Measurements from ENCODE around the gene PDE7B. TPM values are rescaled to one million over a fixed set of nuclear protein-coding genes. Genes with fewer than 3 reads are reported as not detected.

Gene PDE7B
- total RNA-seq, 1 donor from 2014 or later, result 0.53 TPM

DNA sequence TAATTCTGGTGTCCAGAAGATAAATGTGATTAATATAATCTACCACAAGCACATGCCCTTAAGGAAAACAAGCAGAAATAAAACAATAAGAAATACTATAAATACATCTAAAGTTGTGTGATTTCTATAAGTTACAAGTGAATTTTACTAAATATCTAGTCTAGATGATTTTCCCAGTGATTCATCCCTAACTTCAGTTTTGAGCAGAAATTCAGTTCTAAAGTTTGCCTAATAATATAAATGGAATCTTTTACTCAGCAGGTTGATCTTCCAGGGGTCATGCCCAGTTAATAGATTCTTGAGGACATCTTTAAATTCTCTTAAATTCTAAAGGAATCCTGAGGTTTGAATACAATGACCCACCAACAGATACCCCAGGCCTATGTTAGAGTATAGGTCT is 37.3 kb downstream of the PDE7B start:
- H3K4me3 ChIP-seq (ENCODE audit: low read depth, low read length), result no peak overlapping the region
- TF ChIP-seq CTCF (IDR thresholded peaks at IDR 0.05; ENCODE audit: insufficient read depth, low read length, severe bottlenecking), result no peak
- DNase-seq (ENCODE audit: low read depth) (no peak), FAIRE-seq (no peak)
- no peaks in the 10 kb centered on the region for H3K27me3 ChIP-seq (ENCODE audit: control insufficient read depth, insufficient read depth, low read length)
- no peaks in the 10 kb centered on the region for H3K36me3 ChIP-seq (ENCODE audit: control insufficient read depth, insufficient read depth, low read length)

GRCh38 chr6:135890876-135891275 is 39.4 kb downstream of the PDE7B start:
- H3K4me3 ChIP-seq (ENCODE audit: low read depth, low read length), result no peak overlapping the region
- TF ChIP-seq CTCF (IDR thresholded peaks at IDR 0.05; ENCODE audit: insufficient read depth, low read length, severe bottlenecking), result no peak
- H3K36me3 ChIP-seq (ENCODE audit: control insufficient read depth, insufficient read depth, low read length), result no peaks in the 10 kb centered on the region
- FAIRE-seq (no peak), DNase-seq (ENCODE audit: low read depth) (no peak)
- H3K27me3 ChIP-seq (ENCODE audit: control insufficient read depth, insufficient read depth, low read length), result no peaks in the 10 kb centered on the region

DNA sequence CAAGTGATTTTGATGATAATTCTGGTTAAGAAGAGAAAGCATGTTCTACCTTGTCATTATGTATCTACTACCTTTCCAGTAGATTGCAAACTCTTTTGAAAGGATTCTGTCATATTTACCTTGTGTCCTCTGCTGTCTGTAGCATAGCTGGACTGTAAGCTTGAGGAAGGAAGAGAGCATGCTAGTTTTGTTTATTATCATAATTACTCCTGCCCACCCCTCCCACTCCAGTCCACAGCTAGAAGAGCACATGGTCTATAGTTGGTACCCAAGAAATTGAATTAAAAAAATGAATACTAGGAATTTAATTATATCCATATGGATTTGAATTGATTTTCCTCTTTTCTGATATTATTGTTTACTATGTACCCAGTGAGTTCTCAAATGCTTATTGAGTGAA is 40.2 kb downstream of the PDE7B start:
- Histone ChIP-seq H3K4me3 (ENCODE audit: low read depth, low read length) (no peak overlapping the region), H3K36me3 (ENCODE audit: control insufficient read depth, insufficient read depth, low read length) (no peaks in the 10 kb centered on the region), H3K27me3 (ENCODE audit: control insufficient read depth, insufficient read depth, low read length) (no peaks in the 10 kb centered on the region)
- no peak for FAIRE-seq
- TF ChIP-seq CTCF (IDR thresholded peaks at IDR 0.05; ENCODE audit: insufficient read depth, low read length, severe bottlenecking), result no peak
- no peak for DNase-seq (ENCODE audit: low read depth)

DNA sequence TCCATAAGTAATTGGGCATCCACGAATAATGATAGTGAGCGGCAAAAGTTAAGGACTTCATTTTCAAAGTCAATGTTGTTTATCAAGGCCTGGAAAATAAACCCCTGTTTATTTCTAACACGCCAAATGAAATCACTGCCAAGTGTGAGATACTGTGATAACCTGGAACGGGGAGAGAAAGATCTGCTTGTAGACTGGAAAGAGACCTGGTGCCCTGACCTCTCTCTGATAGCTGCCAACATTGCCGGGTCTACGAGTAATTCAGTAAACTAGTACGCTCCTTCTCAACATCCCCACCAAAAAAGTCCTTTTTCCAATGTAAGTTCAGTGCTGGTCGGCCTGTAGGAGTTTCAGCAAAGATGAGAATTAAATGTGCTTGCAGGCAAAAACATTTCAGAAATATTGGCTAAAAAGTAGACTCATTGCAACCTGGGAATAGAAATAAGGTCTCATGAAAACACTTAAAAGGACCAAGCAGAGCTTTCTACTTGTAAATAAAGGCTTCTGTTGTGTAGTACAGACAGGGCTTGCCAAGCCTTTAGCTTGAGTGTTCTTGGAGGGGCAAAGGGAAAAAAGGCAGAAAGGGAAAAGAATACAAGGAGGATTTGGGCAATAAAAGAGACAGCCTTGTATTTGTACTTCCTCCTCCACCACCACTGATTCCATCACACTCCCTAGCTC is 43.9 kb downstream of the PDE7B start:
- FAIRE-seq (no peak), DNase-seq (ENCODE audit: low read depth) (no peak)
- no peak overlapping the region for H3K4me3 ChIP-seq (ENCODE audit: low read depth, low read length)
- no peak for TF ChIP-seq CTCF (IDR thresholded peaks at IDR 0.05; ENCODE audit: insufficient read depth, low read length, severe bottlenecking)
- H3K36me3 ChIP-seq (ENCODE audit: control insufficient read depth, insufficient read depth, low read length), result no peaks in the 10 kb centered on the region
- no peaks in the 10 kb centered on the region for H3K27me3 ChIP-seq (ENCODE audit: control insufficient read depth, insufficient read depth, low read length)

DNA sequence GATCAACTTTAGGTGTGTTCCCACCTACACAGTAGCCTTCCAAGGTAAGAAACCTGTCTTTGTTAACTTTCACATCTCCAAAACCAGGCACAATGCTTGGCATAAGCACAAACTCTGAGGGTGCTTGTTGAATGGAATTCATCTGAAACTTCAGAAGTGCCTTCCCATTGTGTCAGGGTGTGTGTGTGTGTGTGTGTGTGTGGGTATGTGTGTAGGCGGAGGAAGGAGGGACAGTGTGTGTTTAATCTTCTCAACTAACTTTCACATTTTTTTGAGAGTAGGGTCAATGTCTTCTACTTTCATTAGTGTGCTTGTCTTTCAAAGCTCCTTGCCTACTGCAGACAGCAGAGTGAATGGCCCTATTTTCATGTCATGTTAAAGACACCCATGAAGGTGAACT is 45.6 kb downstream of the PDE7B start:
- TF ChIP-seq CTCF (IDR thresholded peaks at IDR 0.05; ENCODE audit: insufficient read depth, low read length, severe bottlenecking), result no peak
- no peak overlapping the region for H3K4me3 ChIP-seq (ENCODE audit: low read depth, low read length)
- FAIRE-seq, result no peak

More for the DNA sequence above, 45.6 kb downstream of the PDE7B start:
- Histone ChIP-seq H3K36me3 (ENCODE audit: control insufficient read depth, insufficient read depth, low read length) (no peaks in the 10 kb centered on the region), H3K27me3 (ENCODE audit: control insufficient read depth, insufficient read depth, low read length) (no peaks in the 10 kb centered on the region)
- DNase-seq (ENCODE audit: low read depth), result no peak
